NCI-H69 (cell line): ENCODE data around the gene RNF26.

ENCODE experiments used
- DNase-seq: peaks from one replicate; lab custom pipeline; 2025; lab: John Stamatoyannopoulos, UW

RNF26 gene

GRCh38 chr11:119316016-119316728 lies 18.2 kb upstream of the RNF26 start:
- peak; percentile 91 for DNase-seq

GRCh38 chr11:119316729-119317591 lies 17.4 kb upstream of the RNF26 start, which contains the start of gene MCAM:
MCAM (minus strand) TSS chr11:119317130; CDS start chr11:119317101, 29 bp downstream.
- DNase-seq: peak; percentile 80

- DNase-seq: no peak
These were observed 16.6 kb upstream of the RNF26 start for GRCh38 chr11:119317592-119318239.

GRCh38 chr11:119318240-119319135 lies 15.8 kb upstream of the RNF26 start:
- DNase-seq: peak; percentile 24

GRCh38 chr11:119319136-119319699 lies 15.1 kb upstream of the RNF26 start:
- DNase-seq: no peak

- peak; percentile 13 for DNase-seq
These were observed 14.6 kb upstream of the RNF26 start for GRCh38 chr11:119319700-119320239.

- DNase-seq: peak; percentile 44
These were observed 14.0 kb upstream of the RNF26 start for GRCh38 chr11:119320240-119320775.

GRCh38 chr11:119320776-119321524 lies 13.4 kb upstream of the RNF26 start:
- DNase-seq: peak; percentile 80

GRCh38 chr11:119322360-119322739 lies 12.0 kb upstream of the RNF26 start:
- DNase-seq: peak; percentile 29

GRCh38 chr11:119322921-119323531 lies 11.3 kb upstream of the RNF26 start:
- no peak for DNase-seq

- DNase-seq: peak; percentile 86
These were observed 10.7 kb upstream of the RNF26 start for GRCh38 chr11:119323532-119324033.

GRCh38 chr11:119324189-119324588 lies 10.1 kb upstream of the RNF26 start:
- DNase-seq: peak; percentile 56

GRCh38 chr11:119329320-119329719 lies 5.0 kb upstream of the RNF26 start:
- DNase-seq: no peak

GRCh38 chr11:119330237-119330636 lies 4.1 kb upstream of the RNF26 start:
- DNase-seq: no peak

- DNase-seq: no peak
These were observed 2.1 kb upstream of the RNF26 start for GRCh38 chr11:119332111-119332765.

- DNase-seq: no peak
These were observed 846 bp downstream of the RNF26 start for GRCh38 chr11:119335091-119335654.

- no peak for DNase-seq
These were observed 1.6 kb downstream of the RNF26 start for GRCh38 chr11:119335655-119336543.
